Breast epithelium (tissue), 4 donors: ENCODE data around the gene PDCL3. TPM values are rescaled to one million over a fixed set of nuclear protein-coding genes. Genes with fewer than 3 reads are reported as not detected.

ENCODE experiments used
- DNase-seq, 2 donors: peaks; one replicate each; pipeline ENCODE4 v3.0.0-alpha.2; 2019; ENCODE audit warnings: low spot score in 2 of 2
- H3K27ac ChIP-seq, 2 donors: fragments of 200-600 bp; sonication (generic) in 1 of 2; one replicate each; pipeline ENCODE4 v1.5.1; 2016 to 2019; ENCODE audit warnings: mild to moderate bottlenecking in 1 of 2
- H3K27me3 ChIP-seq, 2 donors: fragments of 200-600 bp; sonication (generic) in 1 of 2; one replicate each; pipeline versions ENCODE4 v1.5.1 to v1.6.0; 2017 to 2019; ENCODE audit warnings: control low read depth in 1 of 2, mild to moderate bottlenecking in 1 of 2
- H3K36me3 ChIP-seq: fragments of 200-600 bp; one replicate; pipeline ENCODE4 v1.5.1; 2019
- H3K4me1 ChIP-seq, 2 donors: fragments of 200-600 bp; sonication (generic); one replicate each; pipeline ENCODE4 v1.5.1; 2016 to 2019; ENCODE audit warnings: control low read depth in 1 of 2
- H3K4me3 ChIP-seq, 3 donors: fragments of 200-600 bp; sonication (generic); 1 replicate in 2 of 3; 2 replicates in 1 of 3; pipeline ENCODE4 v1.5.1; 2016 to 2019; ENCODE audit warnings: mild to moderate bottlenecking in 3 of 3, moderate library complexity in 2 of 3
- H3K9me3 ChIP-seq, 2 donors: fragments of 200-600 bp; sonication (generic) in 1 of 2; one replicate each; pipeline ENCODE4 v1.5.1; 2016 to 2019; ENCODE audit warnings: control low read depth in 1 of 2
- POLR2A ChIP-seq: fragments of 450-650 bp; IDR thresholded peaks from one replicate; pipeline ENCODE4 v1.6.1; 2016; ENCODE audit warnings: antibody characterized with exemption, mild to moderate bottlenecking, moderate library complexity
- POLR2AphosphoS5 ChIP-seq, 3 donors: sonication (generic); formaldehyde crosslinking; IDR thresholded peaks; one replicate each; pipeline ENCODE4 v1.6.1; 2017; ENCODE audit warnings: antibody characterized with exemption in 3 of 3
- intact Hi-C: fragments of 100-400 bp; cut with DNase I; formaldehyde crosslinking; loops from one replicate; pipeline ENCODE4 v1.15.1; 2023; ENCODE audit warnings: low total_unique reads
- total RNA-seq, 3 donors: library from RNA; depleted of rRNA; stranded (reverse); fragments of >200 nt; gene quantifications; one replicate each; pipeline ENCODE4 v1.1.0, GENCODE V29; 2016
- TF ChIP-seq, protein P1 (sequence below), 3 donors: fragments of 450-650 bp; IDR thresholded peaks; one replicate each; pipeline ENCODE4 v1.5.1; 2016 to 2017; ENCODE audit warnings: antibody characterized with exemption in 3 of 3, mild to moderate bottlenecking in 3 of 3, moderate library complexity in 3 of 3

Gene PDCL3
- total RNA-seq, 3 donors from 2014 or later: 11.3 to 17.7 (median 14.4) TPM

DNA sequence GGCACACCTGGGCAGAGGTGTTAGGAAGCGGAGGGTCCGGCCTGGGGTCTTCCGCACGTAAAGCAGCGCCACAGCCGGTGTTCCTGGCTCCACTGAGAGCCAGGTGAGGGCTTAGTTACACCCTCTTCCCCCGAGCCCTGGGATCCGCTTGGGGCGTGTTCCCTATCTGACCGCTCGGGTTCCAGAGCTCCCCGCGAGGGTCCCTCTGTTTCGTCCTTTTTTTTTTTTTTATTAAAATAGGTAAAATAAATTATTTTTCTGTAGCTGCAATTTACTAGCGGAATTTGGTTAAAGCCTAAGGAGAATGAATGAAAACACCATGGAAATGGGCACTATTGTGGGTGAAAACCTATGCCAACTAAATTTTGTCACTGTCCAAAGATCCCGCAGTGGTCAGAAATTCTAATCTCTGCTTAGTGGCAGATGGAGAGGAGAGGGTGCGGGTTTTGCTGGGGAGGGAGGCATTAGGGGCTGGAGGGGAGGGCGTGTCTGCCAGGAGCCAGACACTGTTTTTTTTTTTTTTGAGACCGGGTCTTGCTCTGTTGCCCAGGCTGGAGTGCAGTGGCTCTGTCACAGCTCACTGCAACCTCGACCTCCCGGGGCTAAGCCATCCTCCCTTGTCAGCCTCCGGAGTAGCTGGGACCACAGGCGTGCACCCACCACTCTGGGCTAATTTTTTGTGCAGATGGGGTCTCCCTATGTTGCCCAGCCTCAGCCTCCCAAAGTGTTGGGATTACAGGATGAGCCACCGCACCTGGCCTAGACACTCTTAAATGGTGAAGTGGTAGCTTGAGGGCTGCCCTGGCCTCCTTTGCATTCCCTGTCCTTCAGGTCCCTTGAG, 834 bp downstream of the PDCL3 start:
- intact Hi-C loops: loop anchor here (10.0 kb wide), 1 partner anchor 1419 kb away; the partner anchor contains the start of gene C2orf15
- H3K36me3 ChIP-seq: no peaks in the 10 kb centered on the region
- DNase-seq: no peak
- H3K9me3 ChIP-seq: no peaks in the 10 kb centered on the region
- H3K27me3 ChIP-seq: no peaks in the 10 kb centered on the region
- H3K27ac ChIP-seq: peak overlapping the region; percentile 93 to 95
- H3K4me3 ChIP-seq: peak overlapping the region; percentile 63 to 85 (median 68)
- no peak for TF ChIP-seq POLR2A
- TF ChIP-seq, protein P1, sequence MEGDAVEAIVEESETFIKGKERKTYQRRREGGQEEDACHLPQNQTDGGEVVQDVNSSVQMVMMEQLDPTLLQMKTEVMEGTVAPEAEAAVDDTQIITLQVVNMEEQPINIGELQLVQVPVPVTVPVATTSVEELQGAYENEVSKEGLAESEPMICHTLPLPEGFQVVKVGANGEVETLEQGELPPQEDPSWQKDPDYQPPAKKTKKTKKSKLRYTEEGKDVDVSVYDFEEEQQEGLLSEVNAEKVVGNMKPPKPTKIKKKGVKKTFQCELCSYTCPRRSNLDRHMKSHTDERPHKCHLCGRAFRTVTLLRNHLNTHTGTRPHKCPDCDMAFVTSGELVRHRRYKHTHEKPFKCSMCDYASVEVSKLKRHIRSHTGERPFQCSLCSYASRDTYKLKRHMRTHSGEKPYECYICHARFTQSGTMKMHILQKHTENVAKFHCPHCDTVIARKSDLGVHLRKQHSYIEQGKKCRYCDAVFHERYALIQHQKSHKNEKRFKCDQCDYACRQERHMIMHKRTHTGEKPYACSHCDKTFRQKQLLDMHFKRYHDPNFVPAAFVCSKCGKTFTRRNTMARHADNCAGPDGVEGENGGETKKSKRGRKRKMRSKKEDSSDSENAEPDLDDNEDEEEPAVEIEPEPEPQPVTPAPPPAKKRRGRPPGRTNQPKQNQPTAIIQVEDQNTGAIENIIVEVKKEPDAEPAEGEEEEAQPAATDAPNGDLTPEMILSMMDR (IDR thresholded peaks at IDR 0.05): peak in 1 of 3 donors; percentile 6
- H3K4me1 ChIP-seq: no peaks in the 10 kb centered on the region

DNA sequence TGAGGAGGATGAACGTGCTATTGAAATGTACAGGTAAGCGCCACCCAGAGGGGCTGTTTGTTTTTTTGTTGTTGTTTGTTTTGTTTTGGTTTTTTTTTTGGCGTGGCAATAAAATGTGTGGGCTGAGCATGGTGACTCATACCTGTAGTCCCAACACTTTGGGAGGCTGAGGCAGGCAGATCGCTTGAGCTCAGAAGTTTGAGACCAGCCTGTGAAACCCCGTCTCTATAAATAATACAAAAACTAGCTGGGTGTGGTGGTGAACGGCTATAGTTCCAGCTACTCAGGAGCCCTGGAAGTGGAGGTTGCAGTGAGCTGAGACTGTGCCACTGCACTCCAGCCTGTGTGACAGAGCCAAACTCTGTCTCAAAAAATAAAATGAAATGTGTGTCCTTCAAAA, 6.2 kb downstream of the PDCL3 start:
- no peaks in the 10 kb centered on the region for H3K27me3 ChIP-seq
- intact Hi-C loops: loop anchor here (10.0 kb wide), 1 partner anchor 1424 kb away; the partner anchor contains the start of gene C2orf15
- DNase-seq: no peak
- no peak overlapping the region for H3K4me3 ChIP-seq
- no peak for TF ChIP-seq POLR2A
- TF ChIP-seq, protein P1 (IDR thresholded peaks at IDR 0.05): no peak
- no peak for TF ChIP-seq POLR2AphosphoS5 (IDR thresholded peaks at IDR 0.05)
- no peaks in the 10 kb centered on the region for H3K9me3 ChIP-seq
- no peak overlapping the region for H3K27ac ChIP-seq
- no peaks in the 10 kb centered on the region for H3K36me3 ChIP-seq
- H3K4me1 ChIP-seq: no peaks in the 10 kb centered on the region

DNA sequence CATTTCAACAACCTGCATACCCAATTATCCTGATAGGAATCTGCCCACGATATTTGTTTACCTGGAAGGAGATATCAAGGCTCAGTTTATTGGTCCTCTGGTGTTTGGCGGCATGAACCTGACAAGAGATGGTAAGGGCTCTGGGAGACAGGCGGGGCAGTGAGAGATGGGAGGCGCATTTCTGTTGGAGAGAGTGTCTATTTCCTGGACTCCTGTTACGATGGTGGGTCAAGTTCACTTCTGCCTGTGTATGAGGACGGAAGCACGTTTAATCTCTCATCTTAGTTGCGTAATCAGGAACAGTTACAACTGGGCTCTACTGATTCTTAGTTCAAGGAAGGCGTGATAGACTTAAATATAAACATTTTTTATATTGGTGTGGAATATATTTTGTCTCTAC, 8.9 kb downstream of the PDCL3 start:
- Histone ChIP-seq H3K4me1 (no peaks in the 10 kb centered on the region), H3K4me3 (no peak overlapping the region)
- intact Hi-C loops: no loop called here

DNA sequence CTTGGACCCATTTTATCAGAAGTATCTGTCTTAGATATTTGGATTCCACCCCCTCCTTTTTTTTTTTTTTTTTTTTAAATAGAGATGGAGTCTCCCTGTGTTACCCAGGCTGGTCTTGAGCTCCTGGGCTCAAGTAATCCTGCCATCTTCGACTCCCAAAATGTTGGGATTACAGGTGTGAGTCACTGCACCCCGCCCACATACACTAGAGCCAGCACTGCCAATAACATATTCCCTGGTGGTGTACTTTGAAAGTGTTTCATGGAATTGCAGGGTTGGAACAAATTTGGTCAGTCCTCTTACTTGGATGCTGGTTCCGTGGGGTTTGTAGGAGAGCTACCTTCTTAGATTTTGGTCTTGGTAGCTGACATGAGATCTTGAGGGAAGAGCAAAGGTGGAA, 15.0 kb downstream of the PDCL3 start:
- intact Hi-C loops: no loop called here
- H3K4me3 ChIP-seq: no peak overlapping the region
- H3K27ac ChIP-seq: no peak overlapping the region
- no peak for DNase-seq
- no peaks in the 10 kb centered on the region for H3K9me3 ChIP-seq
- TF ChIP-seq POLR2AphosphoS5 (IDR thresholded peaks at IDR 0.05) (no peak), POLR2A (no peak)
- TF ChIP-seq, protein P1 (IDR thresholded peaks at IDR 0.05): no peak
- no peaks in the 10 kb centered on the region for H3K36me3 ChIP-seq
- H3K27me3 ChIP-seq: no peaks in the 10 kb centered on the region
- no peaks in the 10 kb centered on the region for H3K4me1 ChIP-seq

More for the DNA sequence above, 8.9 kb downstream of the PDCL3 start:
- Histone ChIP-seq H3K27ac (no peak overlapping the region), H3K27me3 (no peaks in the 10 kb centered on the region), H3K9me3 (no peaks in the 10 kb centered on the region), H3K36me3 (no peaks in the 10 kb centered on the region)
- TF ChIP-seq POLR2AphosphoS5 (IDR thresholded peaks at IDR 0.05) (no peak), POLR2A (no peak)
- TF ChIP-seq, protein P1 (IDR thresholded peaks at IDR 0.05): no peak
- DNase-seq: no peak
